Measurements from ENCODE around the gene APOBEC3G. TPM values are rescaled to one million over a fixed set of nuclear protein-coding genes. Genes with fewer than 3 reads are reported as not detected.

The APOBEC3G gene
- total RNA-seq, 1 donor from 2014 or later, result 9.0 TPM

GRCh38 chr22:39136317-39136716 is 59.2 kb downstream of the APOBEC3G start:
- H3K9me3 Mint-ChIP-seq (ENCODE audit: unreplicated experiment), result no peaks in the 10 kb centered on the region
- no peak for TF ChIP-seq CTCF (IDR thresholded peaks at IDR 0.05; ENCODE audit: unreplicated experiment)
- no peaks in the 10 kb centered on the region for H3K36me3 Mint-ChIP-seq (ENCODE audit: low read depth, unreplicated experiment)
- H3K4me1 Mint-ChIP-seq (ENCODE audit: unreplicated experiment), result peaks cover 8% of the 10 kb centered on the region
- H3K4me3 Mint-ChIP-seq (ENCODE audit: unreplicated experiment), result no peak overlapping the region
- DNase-seq (ENCODE audit: low spot score), result no peak
- H3K27me3 Mint-ChIP-seq (ENCODE audit: unreplicated experiment), result peaks cover 6% of the 10 kb centered on the region
- H3K27ac Mint-ChIP-seq (ENCODE audit: unreplicated experiment), result no peak overlapping the region

Other genes starting within 250 kb of the APOBEC3G start
- 0.62 TPM for gene NPTXR, start 233.2 kb upstream of the APOBEC3G start, total RNA-seq (ENCODE audit: unreplicated experiment)
- 11.0 TPM for gene CBX6, start 205.1 kb upstream of the APOBEC3G start, total RNA-seq (ENCODE audit: unreplicated experiment)
- not detected for gene APOBEC3A, start 119.7 kb upstream of the APOBEC3G start, total RNA-seq (ENCODE audit: unreplicated experiment)
- 1.0 TPM for gene APOBEC3B, start 94.9 kb upstream of the APOBEC3G start, total RNA-seq (ENCODE audit: unreplicated experiment)
- 10.9 TPM for gene APOBEC3C, start 63.0 kb upstream of the APOBEC3G start, total RNA-seq (ENCODE audit: unreplicated experiment)
- gene APOBEC3D, start 56.1 kb upstream of the APOBEC3G start, total RNA-seq (ENCODE audit: unreplicated experiment), result 6.5 TPM
- 21.1 TPM for gene APOBEC3F, start 36.4 kb upstream of the APOBEC3G start, total RNA-seq (ENCODE audit: unreplicated experiment)
- not detected for gene APOBEC3H, start 20.0 kb downstream of the APOBEC3G start, total RNA-seq (ENCODE audit: unreplicated experiment)
- gene CBX7, start 75.4 kb downstream of the APOBEC3G start, total RNA-seq (ENCODE audit: unreplicated experiment), result 3.5 TPM
- 53.4 TPM for gene PDGFB, start 167.7 kb downstream of the APOBEC3G start, total RNA-seq (ENCODE audit: unreplicated experiment)
- gene RPL3, start 242.3 kb downstream of the APOBEC3G start, total RNA-seq (ENCODE audit: unreplicated experiment), result 2,149 TPM

Data from endothelial cell (in vitro differentiated cells).